GM19467 (cell line): ENCODE data around the gene FBXO28.
A peak's percentile ranks its signal among the peaks of the same experiment; 100 is the strongest.

Experiments
- ATAC-seq: cut with Tn5 transposase; IDR thresholded peaks from one replicate; pipeline ENCODE4 v1.9.1; 2021; ENCODE audit warnings: mild to moderate bottlenecking, moderate library complexity; ENCODE audit not compliant: unreplicated experiment

FBXO28 gene

GRCh38 chr1:224149709-224150108, 35.8 kb downstream of the FBXO28 start:
- ATAC-seq, result no peak

GRCh38 chr1:224151117-224151516, 37.2 kb downstream of the FBXO28 start:
- no peak for ATAC-seq

GRCh38 chr1:224157316-224157715, 43.4 kb downstream of the FBXO28 start:
- no peak for ATAC-seq

GRCh38 chr1:224159541-224159940, 45.6 kb downstream of the FBXO28 start:
- ATAC-seq, result no peak

- no peak for ATAC-seq
These were observed 46.3 kb downstream of the FBXO28 start for GRCh38 chr1:224160171-224160682.

- no peak for ATAC-seq
These were observed 48.9 kb downstream of the FBXO28 start for GRCh38 chr1:224162768-224163167.

GRCh38 chr1:224163311-224163710, 49.4 kb downstream of the FBXO28 start:
- ATAC-seq, result no peak

- ATAC-seq, result peak; percentile 82
These were observed 55.0 kb downstream of the FBXO28 start for GRCh38 chr1:224168859-224169380.

- ATAC-seq, result no peak
These were observed 55.9 kb downstream of the FBXO28 start for GRCh38 chr1:224169718-224170270.

- ATAC-seq, result no peak
These were observed 56.4 kb downstream of the FBXO28 start for GRCh38 chr1:224170343-224170742.

- no peak for ATAC-seq
These were observed 57.0 kb downstream of the FBXO28 start for GRCh38 chr1:224170748-224171478.

GRCh38 chr1:224172229-224172628, 58.3 kb downstream of the FBXO28 start:
- no peak for ATAC-seq

GRCh38 chr1:224173523-224173922, 59.6 kb downstream of the FBXO28 start:
- ATAC-seq, result no peak

GRCh38 chr1:224175617-224176016, 61.7 kb downstream of the FBXO28 start:
- ATAC-seq, result no peak

- no peak for ATAC-seq
These were observed 63.6 kb downstream of the FBXO28 start for GRCh38 chr1:224177356-224177999.

GRCh38 chr1:224178894-224179293, 65.0 kb downstream of the FBXO28 start:
- no peak for ATAC-seq

- no peak for ATAC-seq
These were observed 67.0 kb downstream of the FBXO28 start for GRCh38 chr1:224180783-224181452.

GRCh38 chr1:224181453-224181810, 67.5 kb downstream of the FBXO28 start:
- ATAC-seq, result no peak

- ATAC-seq, result peak; percentile 38
These were observed 68.3 kb downstream of the FBXO28 start for GRCh38 chr1:224182057-224182865.

GRCh38 chr1:224182866-224183590, 69.1 kb downstream of the FBXO28 start, which contains the start of gene DEGS1:
Gene DEGS1 (plus strand): TSS chr1:224183240. CDS start chr1:224183337, 97 bp downstream.
- ATAC-seq, result peak; percentile 43
